GM19438 (cell line): ENCODE results near the gene NKX3-2.

Experiments
- ATAC-seq: cut with Tn5 transposase; IDR thresholded peaks from one replicate; pipeline ENCODE4 v1.9.1; 2021; ENCODE audit warnings: low read depth; ENCODE audit not compliant: unreplicated experiment

NKX3-2 gene

DNA sequence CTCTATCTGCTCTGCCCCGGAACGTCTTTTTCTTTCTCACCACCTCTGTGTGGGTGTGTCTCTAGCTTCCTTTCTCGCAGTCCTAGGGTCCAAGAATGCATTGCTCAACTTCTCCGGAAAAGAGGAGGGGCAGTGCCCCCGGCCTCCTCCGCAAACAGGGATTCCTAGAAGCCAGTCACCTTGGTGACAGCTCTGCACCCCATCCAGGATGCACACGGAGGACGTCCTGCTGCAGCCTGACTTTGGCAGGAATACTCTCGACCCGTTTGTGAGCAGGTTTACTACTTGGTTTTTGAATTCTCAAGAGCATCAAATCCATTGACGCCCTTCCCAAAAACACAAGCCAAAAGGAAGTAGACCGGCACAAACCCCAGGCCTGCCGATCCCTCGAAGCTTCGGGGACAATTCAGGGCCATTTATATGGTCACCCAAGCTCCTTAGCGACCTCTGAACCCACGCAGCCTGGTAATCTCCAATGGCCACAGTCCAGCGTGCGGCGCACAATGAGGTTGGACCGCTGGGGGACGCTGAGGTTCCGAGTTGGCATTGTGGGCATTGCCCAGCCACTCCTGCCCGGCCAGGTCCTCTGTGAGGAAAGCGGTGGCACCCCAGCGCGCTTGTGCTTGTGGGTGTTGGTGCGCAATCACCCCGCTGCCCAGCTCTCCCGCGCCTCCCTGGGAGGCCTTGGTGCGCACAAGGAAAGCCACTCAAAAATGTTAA is 9.8 kb downstream of the NKX3-2 start:
- no peak for ATAC-seq

- ATAC-seq = no peak
Observed at GRCh38 chr4:13533670-13534343, 10.5 kb downstream of the NKX3-2 start.

DNA sequence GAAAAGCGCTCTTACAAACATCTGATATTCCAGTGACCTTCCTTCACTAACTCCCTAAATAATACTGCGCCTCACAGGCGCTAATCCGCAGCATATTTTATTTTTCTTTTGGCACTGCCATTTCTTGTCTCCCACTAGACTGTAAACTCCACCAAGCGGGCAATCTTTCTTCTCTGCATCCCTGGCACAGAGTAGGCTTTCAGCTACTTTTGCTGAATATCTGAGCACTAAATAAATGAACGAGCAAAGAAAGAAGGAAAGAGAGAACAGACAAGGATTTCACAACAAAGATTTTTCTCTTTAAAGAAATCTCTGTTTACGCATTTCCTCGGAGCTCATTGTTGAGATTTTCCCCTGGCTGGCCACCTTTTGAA is 12.7 kb downstream of the NKX3-2 start:
- no peak for ATAC-seq

GRCh38 chr4:13530823-13531624 is 13.3 kb downstream of the NKX3-2 start:
- no peak for ATAC-seq

DNA sequence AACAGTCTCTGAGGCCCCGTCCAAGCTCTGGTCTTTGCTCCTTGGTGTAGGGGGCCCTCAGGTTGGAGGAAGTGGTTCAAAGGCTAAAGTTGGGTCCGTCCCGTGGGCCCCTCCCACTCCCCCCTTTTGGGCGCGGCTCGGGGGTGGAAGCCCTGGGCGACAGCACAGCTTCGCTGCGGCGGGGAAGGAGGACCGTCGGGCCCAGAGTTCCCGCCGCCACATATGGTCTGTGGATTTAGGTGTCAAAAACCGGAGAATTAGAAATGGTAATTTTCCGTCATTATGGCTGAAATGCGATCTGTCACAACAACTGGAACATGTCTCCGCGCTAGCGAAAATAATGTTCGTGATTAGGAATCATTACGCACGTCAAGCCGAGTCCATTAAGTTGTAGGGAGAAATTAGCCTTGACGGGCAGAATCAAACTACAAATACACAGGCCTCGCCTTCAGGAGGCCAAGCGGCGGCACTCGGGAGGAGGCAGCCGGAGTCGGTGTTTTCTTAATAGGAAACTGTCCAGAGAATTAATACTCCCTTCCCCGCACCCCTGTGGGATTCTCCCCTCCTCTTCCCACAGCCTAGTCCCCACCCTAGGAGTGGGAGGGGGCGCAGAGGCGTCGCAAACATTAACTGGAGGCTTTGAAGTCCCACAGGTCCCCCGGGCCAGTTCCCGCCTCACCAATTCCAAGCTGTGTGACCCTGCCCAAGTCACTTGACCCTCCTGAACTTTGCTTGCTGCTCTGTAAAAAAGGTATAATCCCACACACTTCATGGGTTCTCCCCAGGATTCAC is 15.0 kb downstream of the NKX3-2 start:
- no peak for ATAC-seq

GRCh38 chr4:13528821-13529127 is 15.5 kb downstream of the NKX3-2 start:
- ATAC-seq = no peak

DNA sequence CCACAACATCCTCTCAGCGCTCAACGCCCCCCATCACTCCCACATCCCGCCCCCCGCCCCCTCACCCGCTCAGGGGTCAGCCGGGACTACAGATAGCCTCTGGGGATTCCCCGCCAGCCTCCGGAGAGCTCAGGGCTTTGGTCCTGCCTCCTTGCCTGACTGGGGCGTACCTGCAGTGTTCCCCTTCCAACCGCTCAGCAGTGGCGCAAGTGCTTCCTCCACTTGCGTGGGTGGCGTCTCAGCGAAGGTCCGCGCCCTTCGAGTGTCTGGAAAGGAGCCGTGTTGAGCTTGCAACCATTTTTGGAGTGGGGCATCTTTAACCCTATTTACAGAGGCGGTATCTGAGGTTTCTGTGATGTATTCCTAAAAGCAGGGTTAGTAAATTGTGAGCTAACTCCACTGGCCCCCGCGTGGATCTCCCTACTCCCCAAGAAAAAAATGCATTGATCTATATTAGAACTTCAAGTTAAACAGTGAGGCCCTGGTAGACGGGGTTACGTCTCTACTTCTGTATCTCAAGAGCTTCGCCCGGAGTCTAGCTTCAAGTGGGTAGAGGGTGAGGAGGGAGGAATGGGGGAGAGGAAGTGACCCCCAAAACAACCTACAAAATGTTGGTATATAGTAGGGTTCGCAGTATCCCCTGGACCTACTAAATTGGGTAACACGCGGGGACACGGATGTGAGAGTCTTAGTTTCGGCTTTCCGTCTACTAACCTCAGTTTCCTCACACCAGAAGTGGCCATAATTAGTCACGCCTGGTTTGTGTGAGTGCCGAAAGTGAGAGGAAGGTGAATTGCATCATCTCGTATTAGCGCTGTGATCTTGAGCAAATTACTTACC is 16.1 kb downstream of the NKX3-2 start:
- ATAC-seq = peak; percentile 78

DNA sequence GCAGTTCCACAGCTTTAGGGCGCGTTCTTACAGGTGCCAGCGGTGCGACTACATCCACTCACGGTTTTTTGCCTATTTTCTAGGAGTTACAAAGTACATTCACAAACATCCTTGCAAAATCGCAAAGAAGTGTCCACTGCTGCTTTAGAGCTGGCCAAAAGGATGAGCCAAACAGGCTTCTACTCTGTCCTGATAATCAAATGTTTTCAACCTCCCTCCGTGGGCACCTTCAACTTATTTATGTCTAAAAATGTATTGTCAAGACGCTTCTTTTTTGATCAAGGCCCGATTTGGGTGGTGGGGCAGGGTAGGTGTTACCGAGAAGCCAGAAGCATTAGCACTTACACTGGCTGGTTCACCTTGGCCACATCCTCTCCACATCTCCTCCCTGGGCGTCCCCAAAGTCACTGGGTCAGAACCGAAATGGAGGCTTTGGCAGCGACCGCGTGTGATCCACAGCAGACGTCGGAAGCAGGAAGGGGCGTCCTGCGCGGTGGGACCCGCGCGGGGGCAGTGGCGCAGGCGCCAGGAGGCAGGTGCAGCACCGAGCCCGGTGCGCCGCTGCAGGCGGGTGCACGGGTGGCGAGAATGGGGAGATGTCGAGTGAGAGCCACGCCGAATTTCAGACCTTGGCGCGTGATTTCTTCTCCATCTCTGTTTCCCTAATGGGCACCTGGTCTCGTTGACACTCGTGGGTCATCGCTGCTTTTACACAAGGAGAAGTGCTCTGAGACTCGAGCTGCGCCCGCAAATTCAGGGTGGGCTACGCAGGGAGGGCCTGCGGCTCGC is 16.9 kb downstream of the NKX3-2 start:
- ATAC-seq = no peak

- no peak for ATAC-seq
Observed at GRCh38 chr4:13526658-13527057, 17.6 kb downstream of the NKX3-2 start.

DNA sequence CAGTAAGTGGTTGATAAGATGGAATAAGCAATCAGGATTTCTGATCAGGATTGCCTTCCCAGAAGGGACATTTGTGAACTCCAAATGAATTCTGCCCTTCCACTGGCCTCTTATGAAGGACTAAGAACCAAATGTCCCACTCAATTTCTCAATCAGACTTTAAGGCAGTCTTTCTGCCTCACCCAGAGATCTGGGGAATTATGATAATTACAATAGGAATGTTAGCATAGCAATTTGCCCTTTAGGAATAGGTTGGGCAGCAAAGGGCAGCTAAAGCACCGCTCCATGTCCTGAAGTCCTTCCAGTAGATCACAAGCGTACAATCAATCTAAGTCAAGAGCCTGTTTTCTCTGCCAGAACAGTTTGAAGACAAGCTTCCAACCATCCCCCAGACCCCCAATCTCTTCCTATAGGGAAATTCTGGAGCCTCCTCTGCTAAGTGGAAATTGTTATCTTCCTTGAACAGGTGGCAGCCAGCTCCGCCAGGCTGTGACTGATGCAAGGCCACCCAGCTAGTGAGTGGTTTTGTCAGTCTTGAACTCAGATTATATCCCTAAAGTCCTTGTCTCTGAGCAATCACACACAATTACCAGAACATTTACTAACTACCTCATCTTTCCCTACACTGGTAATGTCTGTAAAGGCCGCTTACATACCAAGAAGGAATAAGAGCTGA is 18.6 kb downstream of the NKX3-2 start:
- no peak for ATAC-seq

DNA sequence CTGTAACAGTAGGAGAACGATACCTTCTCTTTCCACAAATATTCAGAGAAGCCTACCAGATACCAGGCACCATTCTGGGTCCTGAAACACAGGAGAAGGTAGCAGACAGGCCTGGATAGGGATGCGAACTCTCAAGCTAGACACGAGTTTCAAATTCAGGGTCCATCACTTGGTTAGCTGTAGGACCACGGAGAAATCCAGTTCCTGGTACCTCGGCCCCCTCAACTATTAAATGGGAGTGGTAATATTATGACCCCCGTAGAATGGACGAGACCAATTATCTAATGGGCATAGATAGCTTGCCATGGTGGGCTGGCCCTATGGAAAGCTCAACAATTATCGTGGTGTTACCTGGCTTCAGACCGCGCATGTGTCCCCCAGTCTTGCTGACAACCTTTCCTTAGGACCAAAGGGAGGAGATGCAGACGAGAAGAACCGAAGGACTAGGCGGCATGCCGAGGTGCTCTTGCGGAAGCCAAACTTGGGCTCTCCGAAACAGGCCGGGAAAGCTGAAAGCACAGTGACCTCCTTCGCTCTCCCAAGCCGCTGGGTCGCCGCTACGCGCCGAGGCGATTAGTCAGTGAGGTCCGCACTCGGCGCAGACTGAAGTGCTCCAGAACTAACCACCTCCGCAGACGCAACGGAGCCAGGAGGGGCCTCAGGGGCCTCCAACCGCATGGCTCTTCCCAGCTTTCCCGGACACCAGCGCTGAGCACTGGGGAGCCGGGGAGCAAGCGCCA is 19.6 kb downstream of the NKX3-2 start:
- no peak for ATAC-seq

DNA sequence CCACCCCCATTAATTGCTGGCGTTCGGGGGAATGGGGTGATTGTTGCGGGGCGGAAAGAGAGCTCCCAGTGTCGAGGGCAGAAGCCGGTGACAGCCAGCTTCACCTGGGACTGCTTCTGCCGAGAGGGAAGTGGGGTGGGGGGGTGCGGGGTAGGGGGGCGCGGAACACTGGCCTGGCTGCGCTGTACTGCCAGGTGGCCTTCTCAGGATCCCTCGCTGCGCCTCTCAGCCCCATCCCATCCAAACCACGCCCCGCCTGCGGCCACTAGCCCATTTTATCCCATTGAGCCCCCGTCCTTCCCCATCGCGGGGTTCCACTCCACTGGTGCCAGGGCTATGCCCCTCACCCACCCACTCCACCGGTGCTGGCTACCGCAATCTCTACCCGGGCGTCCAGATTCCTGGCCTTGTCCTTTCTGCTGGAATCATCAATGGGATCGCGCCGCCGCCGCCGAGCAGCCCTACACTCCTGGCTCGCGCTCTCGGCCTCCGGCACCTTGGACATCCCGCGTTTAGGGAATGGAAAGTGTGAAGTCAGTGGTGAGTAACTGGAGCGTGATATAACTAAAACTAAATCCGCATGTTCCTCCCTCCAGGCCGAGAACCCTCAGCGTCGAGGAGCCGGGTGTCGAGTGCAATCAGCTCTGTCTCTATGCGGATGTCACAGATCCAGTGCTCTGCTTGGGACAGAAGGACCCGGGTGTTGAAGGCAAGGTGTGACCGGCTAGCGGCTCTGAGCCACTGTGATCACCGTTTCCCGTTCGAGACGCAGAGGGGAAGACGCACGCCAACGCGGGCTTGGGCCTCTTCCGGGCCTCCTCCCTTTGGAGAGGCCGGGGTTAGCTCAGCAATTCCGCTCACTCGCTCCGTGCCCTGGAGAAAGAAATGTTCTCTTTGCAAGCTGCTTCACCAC is 20.5 kb downstream of the NKX3-2 start:
- no peak for ATAC-seq

GRCh38 chr4:13523105-13523477 is 21.2 kb downstream of the NKX3-2 start:
- no peak for ATAC-seq

DNA sequence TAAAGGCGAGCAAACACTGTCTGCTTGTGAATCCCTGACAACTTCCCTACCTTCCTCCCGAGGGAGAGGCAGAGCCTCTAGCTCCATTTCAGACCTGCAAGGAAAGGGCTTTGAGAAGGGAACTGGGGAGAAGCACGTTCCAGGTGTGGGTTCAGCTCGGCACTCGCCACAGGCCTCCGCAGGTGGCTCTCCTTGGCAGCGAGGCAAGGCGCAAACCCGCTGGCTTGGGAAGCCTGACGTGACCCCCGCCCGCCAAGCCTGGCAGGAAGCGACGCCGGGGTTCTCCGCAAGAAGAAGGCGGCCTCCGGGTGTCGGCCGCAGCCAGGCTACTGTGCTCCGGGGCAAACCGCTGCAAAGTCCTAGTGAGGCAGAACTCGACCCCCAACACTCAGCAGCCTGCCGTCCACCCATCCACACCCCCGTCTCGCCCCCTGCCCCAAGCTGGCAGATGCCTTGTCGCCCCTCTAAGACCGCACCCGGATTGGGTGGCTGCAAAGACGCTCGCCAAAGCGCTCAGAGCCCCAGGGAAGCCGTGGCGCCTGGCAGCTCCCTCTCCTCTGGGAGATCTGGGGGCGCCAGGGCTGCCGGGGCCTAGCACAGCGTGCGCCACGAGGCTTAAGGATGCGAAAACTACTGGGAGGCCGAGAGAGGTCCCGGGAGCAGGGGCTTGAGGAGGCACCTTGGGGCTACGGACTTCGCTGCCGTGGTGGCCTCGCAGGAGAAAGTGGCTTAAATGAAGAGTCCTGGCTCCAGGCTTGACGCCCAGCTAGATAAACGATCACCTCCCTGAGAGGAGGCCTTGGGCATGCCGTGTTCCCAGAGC is 21.8 kb downstream of the NKX3-2 start:
- no peak for ATAC-seq

DNA sequence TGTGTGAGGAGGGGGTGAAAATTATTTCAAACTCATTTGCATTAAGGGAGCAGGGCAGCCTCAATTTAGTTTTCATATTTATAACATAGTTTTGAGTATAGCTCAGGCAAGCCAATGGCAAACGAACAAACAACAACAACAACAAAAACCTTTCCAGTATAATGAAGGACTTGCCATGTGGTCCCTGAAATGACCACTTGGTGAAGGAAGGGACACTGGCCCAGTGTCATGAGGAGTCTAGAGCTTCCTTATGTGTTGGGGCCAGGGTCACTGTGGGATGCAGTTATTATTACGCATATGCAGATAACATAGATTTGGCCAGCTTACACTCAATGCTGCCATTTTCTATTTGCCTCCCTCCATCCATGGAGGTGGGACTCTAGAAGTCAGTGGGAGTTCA is 23.3 kb downstream of the NKX3-2 start:
- no peak for ATAC-seq

DNA sequence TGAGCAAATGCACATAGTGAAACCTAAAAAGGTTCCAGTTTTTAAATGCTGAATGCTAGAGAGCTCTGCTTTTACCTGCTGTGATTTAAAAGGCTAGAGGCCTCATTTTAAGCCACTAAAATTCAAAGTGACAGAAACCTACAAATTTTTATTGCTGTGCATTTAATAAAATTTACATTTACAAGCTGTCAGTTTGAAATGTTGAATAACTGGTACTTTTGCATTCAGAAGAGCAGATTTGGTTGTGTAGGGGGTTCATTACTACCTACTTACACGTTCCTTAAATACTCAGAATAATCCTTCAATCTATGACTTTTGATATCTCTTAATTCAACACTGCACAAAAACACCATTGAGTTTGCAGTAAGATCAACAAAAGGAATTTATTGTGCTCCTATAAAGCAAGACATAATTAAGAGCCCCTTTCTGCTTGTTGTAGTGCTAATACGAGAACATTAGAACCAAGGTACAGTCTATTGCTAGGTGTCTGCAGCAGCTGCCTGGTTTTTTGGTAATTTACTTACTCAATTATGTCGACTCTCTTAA is 27.9 kb downstream of the NKX3-2 start:
- ATAC-seq = no peak
